GM19452 (cell line): Measurements from ENCODE around the gene KCNN4.
A peak's percentile ranks its signal among the peaks of the same experiment; 100 is the strongest.
"Not testable (repeated sequence)": the region's sequence is repeated elsewhere in the genome, so short reads cannot be mapped to it uniquely, and the experiment has no call there.

Source experiments
- ATAC-seq: cut with Tn5 transposase; IDR thresholded peaks from one replicate; pipeline ENCODE4 v1.9.1; 2021; ENCODE audit not compliant: unreplicated experiment

Gene KCNN4

DNA sequence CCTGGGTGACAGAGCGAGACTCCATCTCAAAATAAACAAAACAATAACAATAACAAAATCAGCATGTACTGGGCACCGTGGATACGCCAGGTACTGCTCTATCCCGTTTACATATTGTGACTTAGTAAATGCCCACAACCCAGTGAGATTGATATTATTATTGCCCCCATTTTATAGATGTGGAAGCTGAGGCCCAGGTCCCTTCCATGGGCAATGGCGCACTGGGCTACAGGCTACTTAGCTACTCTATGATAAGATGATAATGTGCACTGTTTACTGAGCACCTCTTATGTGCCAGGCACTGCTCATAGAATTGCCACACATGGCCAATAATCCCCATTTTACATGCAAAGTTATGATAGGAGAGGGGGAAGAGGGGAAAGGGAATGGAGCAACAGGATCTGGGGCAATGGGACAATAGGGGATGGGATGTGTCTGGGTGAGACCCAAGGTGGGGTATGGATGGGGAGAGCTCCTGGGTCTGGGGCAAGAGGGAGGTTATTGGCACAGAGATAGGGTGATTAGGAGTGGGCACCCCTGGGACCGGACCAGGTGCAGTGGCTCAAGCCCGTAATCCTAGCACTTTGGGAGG, 5.4 kb downstream of the KCNN4 start:
- no peak for ATAC-seq

DNA sequence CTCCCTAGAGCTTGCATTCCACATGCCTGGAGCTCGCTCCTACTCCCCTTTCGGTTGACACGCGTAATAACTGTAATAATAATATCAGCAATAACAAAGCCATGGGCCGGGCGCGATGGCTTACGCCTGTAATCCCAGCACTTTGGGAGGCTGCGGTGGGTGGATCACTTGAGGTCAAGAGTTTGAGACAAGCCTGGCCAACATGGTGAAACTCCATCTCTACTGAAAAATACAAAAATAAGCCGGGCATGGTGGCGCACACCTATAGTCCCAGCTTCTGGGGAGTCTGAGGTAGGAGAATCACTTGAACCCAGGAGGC, 5.9 kb downstream of the KCNN4 start:
- not testable (repeated sequence) for ATAC-seq

DNA sequence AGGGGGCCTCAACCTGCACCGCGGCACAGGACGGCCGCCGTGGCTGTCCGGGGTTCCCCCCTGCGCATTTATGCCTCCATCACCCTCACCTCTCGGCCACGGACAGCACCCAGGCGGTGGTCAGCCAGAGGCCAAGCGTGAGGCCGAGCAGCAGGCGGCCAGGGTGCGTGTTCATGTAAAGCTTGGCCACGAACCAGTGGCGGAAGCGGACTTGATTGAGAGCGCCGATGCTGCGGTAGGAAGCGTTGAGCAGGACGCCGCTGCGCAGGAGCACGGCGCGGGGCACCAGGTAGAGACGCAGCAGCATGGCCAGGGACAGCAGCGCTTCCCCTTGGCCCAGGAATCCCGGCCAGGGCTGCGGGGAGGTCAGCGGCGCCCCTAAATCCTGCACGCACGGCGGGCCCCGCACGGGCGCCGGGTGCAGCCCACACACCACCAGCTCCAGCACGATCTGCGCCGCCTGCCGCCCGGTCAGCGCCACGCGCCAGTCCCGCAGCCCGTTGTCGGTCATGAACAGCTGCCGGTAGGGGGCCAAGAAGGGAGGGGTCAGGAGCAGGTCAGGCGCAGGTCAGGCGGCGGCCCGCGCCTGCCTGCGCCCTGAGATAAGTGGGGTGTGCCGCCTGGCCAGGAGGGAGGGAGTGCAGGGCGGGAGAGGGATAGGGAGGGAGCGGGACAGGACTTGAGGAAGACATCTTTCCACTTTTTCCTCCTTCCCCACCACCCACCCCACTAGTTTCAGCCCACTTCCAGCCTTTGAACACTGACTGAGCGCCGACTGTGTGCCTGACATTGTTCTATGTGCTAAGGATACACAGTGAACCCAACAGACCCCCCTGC, 6.5 kb downstream of the KCNN4 start:
- no peak for ATAC-seq

DNA sequence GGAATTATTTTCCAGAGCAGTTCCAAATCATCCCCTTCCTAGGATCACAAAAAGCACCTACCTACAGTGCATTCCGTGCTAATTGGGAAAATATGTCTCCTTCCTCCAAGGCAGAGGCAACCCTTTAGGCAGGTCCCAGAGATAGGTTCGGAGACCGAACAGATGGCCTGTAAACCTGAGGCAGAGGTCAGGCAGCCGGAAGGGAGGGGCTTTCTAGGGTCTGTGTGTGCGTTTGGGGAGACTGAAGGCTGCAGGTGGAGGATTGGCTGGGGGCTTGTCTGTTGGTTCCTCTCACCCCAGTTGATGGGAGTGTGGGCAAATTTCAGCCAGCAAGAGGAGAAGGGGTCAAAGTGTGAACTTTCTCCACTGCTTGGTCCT, 7.1 kb downstream of the KCNN4 start:
- ATAC-seq = no peak

DNA sequence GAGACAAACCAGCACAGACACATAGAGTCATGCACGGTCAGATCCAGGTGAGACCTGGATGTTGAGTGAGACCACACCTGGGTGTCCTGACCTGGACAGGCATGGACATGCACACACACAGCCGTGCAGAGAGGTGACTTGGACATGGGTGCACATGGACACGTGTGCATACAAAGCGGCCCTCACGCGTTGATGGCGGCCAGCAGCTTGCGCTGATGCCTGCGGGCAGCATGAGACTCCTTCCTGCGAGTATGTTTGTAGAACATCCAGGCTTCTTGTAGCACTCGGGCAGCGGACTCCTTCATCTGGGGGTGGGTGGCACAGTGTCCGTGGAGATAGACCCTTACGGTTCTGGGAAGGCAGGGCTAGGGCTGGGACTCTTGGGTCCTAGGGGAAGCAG, 11.5 kb downstream of the KCNN4 start:
- no peak for ATAC-seq

DNA sequence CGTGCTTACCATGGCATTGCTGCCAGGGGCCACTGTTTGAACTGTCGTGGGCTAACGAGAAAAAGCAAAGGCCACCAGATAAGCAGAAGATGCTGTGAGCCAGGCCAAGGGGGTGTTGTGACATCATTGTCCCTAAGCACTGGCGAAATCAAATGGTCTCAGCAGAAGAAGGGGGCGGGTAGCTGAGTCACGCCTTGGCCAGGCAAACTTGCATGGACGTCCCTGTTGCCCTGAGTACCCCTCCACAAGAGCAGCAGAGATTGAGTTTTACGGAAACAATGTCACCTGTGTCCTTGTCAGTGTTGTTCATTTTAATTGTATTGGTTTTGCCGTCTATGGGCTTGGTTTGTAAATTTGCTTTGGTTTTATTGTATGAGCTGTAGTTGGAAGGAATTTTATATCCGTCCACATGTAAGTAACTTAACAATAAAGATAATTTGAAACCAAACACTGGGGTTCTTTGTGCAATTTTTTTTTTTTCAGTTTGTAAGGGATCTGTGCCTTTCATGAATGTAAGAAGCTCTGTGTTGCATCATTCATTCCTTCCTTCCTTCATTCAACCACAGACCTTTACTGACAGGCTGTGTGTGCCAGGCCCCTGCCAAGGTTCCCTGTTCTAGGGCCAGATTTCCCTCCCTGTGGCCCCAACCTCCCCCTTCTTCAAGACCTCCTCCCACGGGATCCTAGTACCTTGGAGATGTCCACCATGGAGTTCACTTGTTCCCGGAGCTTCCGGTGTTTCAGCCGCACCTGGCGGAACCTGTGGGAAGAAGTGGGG, 12.3 kb downstream of the KCNN4 start:
- no peak for ATAC-seq

DNA sequence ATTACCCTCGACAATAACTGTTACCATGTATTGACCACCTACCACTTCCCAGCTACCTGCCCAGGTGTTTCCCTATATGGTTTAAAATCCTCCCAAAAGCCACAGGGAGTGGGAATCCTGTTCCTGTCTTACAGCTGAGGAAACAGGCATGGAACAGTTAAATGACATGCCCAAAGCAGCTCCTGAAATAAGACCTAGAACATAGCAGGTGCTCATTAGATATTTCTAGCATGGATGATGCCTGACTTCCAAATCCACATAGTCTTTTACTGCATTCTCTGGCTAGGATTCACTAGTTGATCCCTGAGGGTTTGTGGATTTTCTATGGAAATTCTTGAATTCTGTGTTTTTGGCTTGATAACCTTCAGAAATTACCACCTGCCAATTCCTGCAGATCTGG, 13.0 kb downstream of the KCNN4 start:
- ATAC-seq = no peak

DNA sequence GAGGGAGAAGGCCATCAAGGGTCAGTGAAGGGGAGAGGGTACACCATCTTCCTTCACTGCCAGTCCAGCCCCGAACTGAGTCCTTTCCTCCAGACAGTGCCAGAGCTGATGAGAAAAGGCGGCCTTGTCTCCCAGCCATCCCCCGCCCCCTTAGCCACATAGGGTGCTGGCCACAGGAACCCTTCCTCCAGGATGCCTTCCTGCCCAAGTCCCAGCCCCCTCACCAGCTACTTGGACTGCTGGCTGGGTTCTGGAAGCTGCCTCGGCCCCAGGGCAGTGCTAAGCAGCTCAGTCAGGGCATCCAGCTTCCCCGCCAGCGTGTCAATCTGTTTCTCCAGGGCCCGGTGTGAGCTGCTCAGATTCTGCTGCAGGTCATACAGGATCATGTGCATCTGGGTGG, 13.5 kb downstream of the KCNN4 start:
- no peak for ATAC-seq

DNA sequence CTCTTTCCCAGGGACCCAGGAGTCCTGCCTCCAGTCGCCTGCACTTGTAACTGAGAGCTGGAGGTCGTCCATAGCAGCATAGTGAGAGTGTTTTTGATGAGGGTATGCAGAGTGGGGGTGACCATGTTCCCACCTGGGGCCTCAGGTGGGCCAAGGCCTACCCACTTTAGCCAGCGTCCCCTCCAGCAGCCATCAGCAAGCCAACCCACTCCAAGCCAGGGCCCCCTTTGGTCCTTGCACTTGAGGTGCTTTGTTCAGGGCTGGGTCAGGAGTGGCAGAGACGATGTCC, 14.1 kb downstream of the KCNN4 start:
- ATAC-seq = no peak

DNA sequence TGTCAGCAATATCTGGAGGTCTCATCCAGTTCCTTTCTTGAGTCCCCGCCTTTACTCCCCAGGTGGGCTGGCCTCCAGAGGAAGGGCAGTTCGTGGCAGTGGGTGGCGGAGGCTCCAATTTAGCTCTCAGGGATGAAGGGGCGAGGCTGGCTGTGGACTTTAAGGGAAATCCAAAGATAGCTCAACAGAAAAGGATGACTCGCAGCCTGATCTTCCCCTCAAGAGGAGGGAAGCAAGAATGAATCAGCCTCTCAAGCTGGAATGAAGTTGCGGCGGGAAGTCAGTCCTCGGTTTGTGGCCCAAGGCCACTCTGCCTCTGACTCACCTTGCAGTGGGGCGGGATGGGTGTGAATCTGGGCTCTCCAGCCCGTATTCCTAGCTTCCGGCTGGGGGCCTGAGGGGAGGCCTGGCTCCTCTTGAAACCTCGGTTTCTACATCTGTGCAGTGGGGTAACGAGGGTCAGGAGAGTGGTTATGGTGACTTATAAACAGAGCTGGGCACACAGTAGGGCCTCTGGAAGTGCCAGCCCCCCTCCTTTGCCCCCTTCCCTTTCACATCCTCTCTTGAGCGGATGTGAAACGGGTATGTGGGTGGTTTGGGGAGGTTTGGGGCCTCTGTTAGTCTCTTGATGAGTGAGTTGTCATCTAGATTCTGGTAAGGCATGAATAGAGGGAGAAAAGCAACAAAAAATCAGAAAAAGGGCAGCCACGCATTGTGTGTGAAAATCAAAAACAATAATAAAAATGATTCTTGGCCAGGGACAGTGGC, 15.5 kb downstream of the KCNN4 start:
- ATAC-seq = peak; percentile 74

DNA sequence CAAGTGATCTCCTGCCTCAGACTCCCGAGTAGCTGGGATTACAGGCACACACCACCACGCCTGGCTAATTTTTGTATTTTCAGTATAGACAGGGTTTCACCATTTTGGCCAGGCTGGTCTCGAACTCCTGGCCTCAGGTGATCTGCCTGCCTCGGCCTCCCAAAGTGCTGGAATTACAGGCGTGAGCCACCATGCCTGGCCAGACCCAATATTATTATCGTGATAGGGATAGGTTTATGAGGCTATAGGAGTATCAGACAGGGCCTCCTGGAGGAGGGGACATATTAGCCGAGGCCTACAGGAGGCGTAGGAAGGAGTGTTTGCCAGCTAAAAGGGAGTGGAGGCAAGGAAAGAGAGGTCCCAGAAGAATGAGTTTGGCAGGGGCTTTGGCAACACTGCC, 16.1 kb downstream of the KCNN4 start:
- ATAC-seq = not testable (repeated sequence)

DNA sequence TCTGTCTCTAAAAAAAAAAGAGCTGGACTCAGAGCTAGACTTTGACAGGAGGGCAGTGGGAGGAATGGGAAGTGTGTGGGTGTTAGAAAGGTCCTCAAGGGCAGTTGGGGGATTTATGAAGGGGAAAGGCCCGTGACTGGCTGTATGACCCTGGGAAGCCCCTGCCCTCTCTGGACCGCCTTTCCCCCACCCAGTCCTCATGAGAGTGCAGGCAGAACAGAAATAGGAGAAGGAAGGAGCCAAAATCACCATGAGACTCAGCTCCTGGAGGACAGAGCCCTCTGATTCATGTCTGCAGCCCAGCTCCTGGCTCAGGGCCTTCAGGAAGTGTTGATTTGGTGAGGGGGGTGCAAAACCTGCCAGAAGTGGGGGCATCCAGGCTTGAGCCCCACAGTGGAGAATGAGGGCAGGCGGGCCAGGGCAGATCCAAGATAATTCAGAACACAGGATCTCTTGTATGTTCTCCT, 17.3 kb downstream of the KCNN4 start:
- no peak for ATAC-seq

DNA sequence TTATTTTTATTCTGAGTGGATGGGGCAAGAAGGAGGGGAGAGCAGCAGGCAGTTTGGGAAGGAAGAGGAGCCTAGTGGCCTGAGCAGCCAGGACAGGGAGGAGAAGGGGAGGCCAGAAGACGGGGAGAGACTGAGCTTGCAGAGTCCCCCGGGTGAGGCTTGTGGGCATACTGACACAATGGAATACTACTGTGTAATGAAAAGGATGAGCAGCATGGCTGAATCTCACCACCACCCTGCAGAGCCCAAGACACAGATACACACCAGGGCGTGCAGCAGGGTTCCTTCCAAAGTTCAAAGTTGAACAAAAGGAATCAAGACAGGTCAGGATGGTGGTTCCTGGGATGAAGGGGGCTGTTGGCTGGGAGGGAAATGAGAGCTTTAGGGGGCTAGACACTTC, 18.0 kb downstream of the KCNN4 start:
- no peak for ATAC-seq

DNA sequence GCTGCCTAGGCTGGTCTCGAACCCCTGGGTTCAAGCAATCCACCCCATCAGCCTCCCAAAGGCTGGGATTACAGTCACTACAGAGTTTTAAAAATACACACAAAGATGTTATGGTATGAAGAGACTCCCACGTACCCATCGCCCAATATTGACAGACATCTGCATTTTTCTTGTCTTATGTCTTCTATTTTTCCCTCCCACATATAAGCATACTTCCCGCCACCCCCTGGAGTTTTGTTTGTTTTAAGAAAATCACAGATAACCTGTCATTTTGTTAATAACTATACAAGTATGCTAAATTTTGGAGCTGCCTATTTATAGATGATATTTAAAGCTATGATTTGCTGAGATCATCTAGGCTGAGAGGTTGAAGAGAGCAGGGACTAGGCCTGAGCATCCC, 19.8 kb downstream of the KCNN4 start:
- no peak for ATAC-seq

DNA sequence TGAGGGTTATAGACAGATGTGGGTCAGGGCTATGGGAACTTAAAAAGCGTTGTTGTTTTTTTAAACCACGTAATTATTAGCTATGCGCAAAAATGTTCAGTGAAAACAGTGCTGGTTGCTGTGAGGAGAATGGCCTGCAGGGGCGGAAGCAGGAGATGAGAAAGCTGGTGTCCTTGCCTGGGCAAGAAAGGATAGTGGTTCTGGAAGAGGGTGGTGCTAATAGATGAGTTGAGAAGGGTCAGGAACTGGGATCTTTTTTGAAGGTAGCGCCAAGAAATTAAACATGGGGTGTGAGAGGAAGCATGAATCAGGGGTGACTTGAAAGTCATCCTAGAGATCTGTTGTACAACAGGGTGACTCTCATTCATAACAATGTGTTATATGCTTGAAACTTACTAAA, 21.3 kb downstream of the KCNN4 start:
- no peak for ATAC-seq

DNA sequence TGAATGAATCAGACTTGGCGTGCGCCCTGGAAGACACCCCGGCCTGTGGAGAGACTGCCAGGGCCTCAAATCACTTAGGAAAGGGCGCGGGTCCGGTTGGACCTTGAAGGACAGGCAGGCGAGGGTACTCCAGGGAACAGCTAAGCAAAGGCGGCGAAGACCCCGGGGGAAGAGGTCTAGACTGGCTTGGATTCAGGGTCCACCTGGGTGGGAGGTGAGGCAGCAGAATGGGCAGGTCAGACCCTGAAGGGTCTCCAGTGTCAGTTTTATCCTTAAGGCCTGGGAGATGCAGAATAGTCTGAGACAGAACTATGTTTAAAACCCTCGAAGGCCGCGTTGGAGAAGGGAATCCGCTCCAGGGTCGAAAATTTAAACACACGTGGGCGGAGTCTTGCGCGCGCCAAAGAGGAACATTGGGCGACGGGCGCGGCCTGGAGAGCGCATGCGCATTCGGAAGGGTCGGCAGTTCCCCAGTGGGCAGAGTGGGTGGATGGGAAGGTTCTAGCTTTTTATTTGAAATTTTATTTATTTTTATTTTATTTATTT, 25.4 kb downstream of the KCNN4 start:
- ATAC-seq = no peak

DNA sequence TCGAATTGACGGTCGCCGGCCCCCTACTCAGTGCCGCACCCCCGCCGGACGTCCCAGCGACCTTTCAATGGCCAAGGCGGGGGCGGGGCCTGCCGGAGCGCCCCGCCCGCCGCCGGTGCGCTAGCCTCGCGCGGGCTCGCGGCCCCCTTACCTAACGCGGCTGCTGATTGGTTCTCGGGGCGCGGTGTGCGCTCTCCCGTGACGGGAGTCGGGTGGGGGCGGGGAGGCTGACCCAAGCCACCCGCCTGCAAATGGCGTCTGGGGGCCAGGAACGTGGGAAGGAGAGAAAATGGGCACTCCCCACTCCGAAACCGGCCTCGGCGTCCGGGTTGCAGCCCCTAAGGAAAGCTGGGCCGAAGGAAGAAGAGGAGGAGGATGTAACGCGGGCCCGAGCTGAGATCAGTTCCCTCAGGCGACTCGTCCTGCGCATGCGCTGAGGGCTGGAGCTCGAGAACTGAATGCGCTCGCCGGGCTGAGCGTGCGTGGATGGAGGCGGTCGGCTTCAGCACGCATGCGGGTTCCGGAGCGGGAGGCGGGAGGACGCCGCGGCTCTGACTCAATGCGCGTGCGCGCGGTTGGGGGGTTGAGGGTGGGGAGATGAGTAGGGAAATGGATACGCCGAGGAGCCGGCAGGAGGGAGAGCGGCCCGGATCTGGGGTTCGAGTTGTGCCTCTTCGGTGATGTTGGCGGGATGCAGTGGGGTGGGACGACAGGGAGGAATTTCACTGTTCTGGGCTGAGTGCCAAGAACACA, 26.1 kb downstream of the KCNN4 start, which contains the start of gene SMG9:
Gene SMG9 (minus strand): TSS at position 460 of the 753 bp plus-strand sequence. CDS start 4,221 bp downstream, outside the sequence.
- peak; percentile 52 for ATAC-seq

DNA sequence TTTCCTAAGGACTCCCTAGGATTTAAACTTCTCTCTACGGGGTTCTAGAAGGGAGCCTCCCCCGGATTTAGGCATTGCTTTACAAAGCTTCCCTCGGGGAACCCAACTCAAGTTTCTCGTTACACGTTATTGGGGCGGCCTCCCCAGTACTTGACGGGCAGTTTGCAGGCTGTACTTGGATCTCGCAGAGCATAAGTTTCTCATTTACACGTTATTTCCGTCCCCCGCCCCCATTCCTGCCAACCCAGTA, 26.6 kb downstream of the KCNN4 start:
- ATAC-seq = no peak

DNA sequence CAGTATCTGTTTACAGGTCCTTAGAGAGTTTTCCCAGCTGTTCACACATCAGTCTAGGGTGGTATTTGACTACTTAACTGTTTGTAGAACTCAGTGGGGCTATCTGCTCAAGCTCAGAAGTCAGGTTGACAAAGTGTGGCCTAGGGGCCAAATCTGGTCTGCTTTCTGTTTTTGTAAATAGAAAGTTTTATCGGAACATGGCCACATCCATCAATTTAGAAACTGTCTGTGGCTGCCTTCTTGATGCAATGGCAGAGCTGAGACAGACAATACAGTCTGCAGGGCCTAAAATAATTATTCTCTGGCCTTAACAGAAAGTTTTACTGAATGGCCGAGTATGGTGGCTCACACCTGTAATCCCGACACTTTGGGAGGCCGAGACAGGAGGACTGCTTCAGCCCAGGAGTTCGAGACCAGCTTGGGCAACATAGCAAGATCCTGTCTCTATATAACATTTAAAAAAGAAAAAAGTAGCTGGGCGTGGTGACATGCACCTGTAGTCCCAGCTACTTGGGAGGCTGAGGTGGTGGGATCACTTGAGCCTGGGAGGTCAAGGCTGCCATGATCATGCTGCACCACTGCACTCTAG, 28.4 kb downstream of the KCNN4 start:
- no peak for ATAC-seq

DNA sequence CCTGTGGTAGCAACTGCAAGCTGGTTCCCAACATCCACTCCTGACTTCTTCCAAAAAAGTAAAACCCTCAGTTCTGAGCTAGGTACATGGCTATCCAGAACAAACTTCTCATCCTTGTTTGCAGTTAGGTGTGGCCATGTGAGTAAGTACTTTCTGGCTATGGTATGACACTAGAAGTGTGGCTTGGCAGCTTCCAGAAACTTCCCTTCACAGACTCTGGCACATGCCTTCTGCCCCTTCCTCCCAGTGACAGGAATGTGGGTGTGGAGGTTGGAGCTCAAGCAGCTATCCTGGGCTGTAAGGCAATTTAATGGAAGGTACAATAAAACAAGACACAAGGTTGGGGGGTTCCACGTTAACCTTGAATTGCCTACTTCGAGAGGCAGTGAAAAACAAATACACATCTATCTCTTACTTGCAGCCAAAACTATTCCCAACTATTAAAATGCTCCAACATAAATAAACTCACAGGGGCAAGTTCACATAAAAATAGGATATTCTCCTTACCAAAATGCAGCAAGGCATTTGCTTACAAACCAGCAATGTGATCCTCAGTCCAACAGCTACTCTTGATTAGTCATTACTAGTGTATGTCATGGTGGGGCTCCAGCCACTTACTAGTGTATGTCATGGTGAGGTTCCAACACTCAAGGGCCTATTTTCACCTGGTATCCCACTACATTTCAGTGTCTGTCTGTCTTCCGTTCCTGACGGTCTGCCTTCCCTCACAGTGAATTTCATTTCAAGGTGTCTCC, 29.1 kb downstream of the KCNN4 start:
- no peak for ATAC-seq
